H9 (cell line): ENCODE data around the gene DMRTC2. TPM values are rescaled to one million over a fixed set of nuclear protein-coding genes. Genes with fewer than 3 reads are reported as not detected.

ENCODE experiments used
- DNase-seq: peaks from one replicate; pipeline ENCODE4 v3.0.0-alpha.2; 2017
- H2AFZ ChIP-seq: one replicate; pipeline ENCODE4 v1.6.1; 2013; ENCODE audit warnings: mild to moderate bottlenecking, low read length, control low read depth, moderate library complexity
- H2AK5ac ChIP-seq: 2 replicates; pipeline ENCODE4 v1.6.1; 2013; ENCODE audit warnings: low read length, control low read depth, mixed read lengths; ENCODE audit not compliant: insufficient read length
- H2BK120ac ChIP-seq: one replicate; pipeline ENCODE4 v1.6.1; 2013; ENCODE audit warnings: low read depth, mild to moderate bottlenecking, low read length, control low read depth, inconsistent platforms; ENCODE audit not compliant: poor library complexity, severe bottlenecking
- H2BK12ac ChIP-seq: 2 replicates; pipeline ENCODE4 v1.6.1; 2013; ENCODE audit warnings: low read length, control low read depth, mixed read lengths, low read depth; ENCODE audit not compliant: insufficient read length
- H2BK15ac ChIP-seq: 2 replicates; pipeline ENCODE4 v1.6.1; 2013; ENCODE audit warnings: low read depth, low read length, control low read depth
- H2BK20ac ChIP-seq: one replicate; pipeline ENCODE4 v1.6.1; 2013; ENCODE audit warnings: low read depth, mild to moderate bottlenecking, low read length, control low read depth, inconsistent platforms; ENCODE audit not compliant: poor library complexity, severe bottlenecking
- H2BK5ac ChIP-seq: 2 replicates; pipeline ENCODE4 v1.6.1; 2013; ENCODE audit warnings: low read length, control low read depth, mixed read lengths; ENCODE audit not compliant: insufficient read length
- H3K14ac ChIP-seq: 2 replicates; pipeline ENCODE4 v1.6.1; 2013; ENCODE audit warnings: low read length, control low read depth; ENCODE audit not compliant: insufficient read depth
- H3K18ac ChIP-seq: 2 replicates; pipeline ENCODE4 v1.6.1; 2013; ENCODE audit warnings: low read depth, mild to moderate bottlenecking, mixed read lengths, low read length, control low read depth; ENCODE audit not compliant: insufficient read length
- H3K23ac ChIP-seq: 2 replicates; pipeline ENCODE4 v1.6.1; 2013; ENCODE audit warnings: low read length, control low read depth, mixed read lengths, low read depth; ENCODE audit not compliant: insufficient read length
- H3K23me2 ChIP-seq: 2 replicates; pipeline ENCODE4 v1.6.1; 2013; ENCODE audit warnings: low read depth, mild to moderate bottlenecking, mixed read lengths, low read length, control low read depth; ENCODE audit not compliant: insufficient read length, poor library complexity, severe bottlenecking
- H3K27ac ChIP-seq: 2 replicates; pipeline ENCODE4 v1.5.1; 2013; ENCODE audit warnings: low read length, control low read depth, mixed read lengths, low read depth; ENCODE audit not compliant: insufficient read length
- H3K27me3 ChIP-seq: 2 replicates; pipeline ENCODE4 v1.6.1; 2013; ENCODE audit warnings: low read length, control low read depth, inconsistent platforms; ENCODE audit not compliant: insufficient read depth
- H3K4ac ChIP-seq: 2 replicates; pipeline ENCODE4 v1.6.1; 2013; ENCODE audit warnings: low read depth, mild to moderate bottlenecking, control low read depth, inconsistent platforms, low read length, moderate library complexity
- H3K4me1 ChIP-seq: 2 replicates; pipeline ENCODE4 v1.6.1; 2013; ENCODE audit warnings: low read length, control low read depth, inconsistent platforms; ENCODE audit not compliant: insufficient read depth
- H3K4me2 ChIP-seq: 2 replicates; pipeline ENCODE4 v1.6.1; 2013; ENCODE audit warnings: low read length, control low read depth, mixed read lengths; ENCODE audit not compliant: insufficient read length, insufficient read depth
- H3K56ac ChIP-seq: 2 replicates; pipeline ENCODE4 v1.6.1; 2013; ENCODE audit warnings: low read depth, mild to moderate bottlenecking, mixed read lengths, low read length, control low read depth; ENCODE audit not compliant: insufficient read length
- H3K79me1 ChIP-seq: 2 replicates; pipeline ENCODE4 v1.6.1; 2013; ENCODE audit warnings: low read depth, mild to moderate bottlenecking, moderate library complexity, low read length, control low read depth, inconsistent platforms; ENCODE audit not compliant: insufficient read depth, poor library complexity, severe bottlenecking
- H3K79me2 ChIP-seq: 2 replicates; pipeline ENCODE4 v1.6.1; 2013; ENCODE audit warnings: low read length, control low read depth, inconsistent platforms; ENCODE audit not compliant: insufficient read depth
- H3K9ac ChIP-seq: 2 replicates; pipeline ENCODE4 v1.6.1; 2013; ENCODE audit warnings: low read length, control low read depth, mixed read lengths; ENCODE audit not compliant: insufficient read length; ENCODE audit errors: extremely low read depth
- H3K9me3 ChIP-seq: one replicate; pipeline ENCODE4 v1.6.1; 2013; ENCODE audit warnings: low read depth, low read length, inconsistent platforms; ENCODE audit not compliant: control insufficient read depth
- H3T11ph ChIP-seq: one replicate; pipeline ENCODE4 v1.6.1; 2013; ENCODE audit warnings: mild to moderate bottlenecking, low read length, control low read depth, inconsistent platforms
- H4K20me1 ChIP-seq: one replicate; pipeline ENCODE4 v1.6.1; 2013; ENCODE audit not compliant: control insufficient read depth, insufficient read length, insufficient read depth
- H4K5ac ChIP-seq: 2 replicates; pipeline ENCODE4 v1.6.1; 2013; ENCODE audit warnings: low read depth, mild to moderate bottlenecking, mixed read lengths, low read length, control low read depth; ENCODE audit not compliant: insufficient read length
- H4K8ac ChIP-seq: replicated peaks from 2 replicates; pipeline ENCODE4 v1.6.1; 2013; ENCODE audit warnings: low read length, control low read depth, mixed read lengths, low read depth; ENCODE audit not compliant: insufficient read length
- H4K91ac ChIP-seq: 2 replicates; pipeline ENCODE4 v1.6.1; 2013; ENCODE audit warnings: low read depth, mild to moderate bottlenecking, moderate library complexity, mixed read lengths, low read length, control low read depth; ENCODE audit not compliant: insufficient read length
- H3K27ac Mint-ChIP-seq, 3 experiments: 2 replicates in 2 of 3; 3 replicates in 1 of 3; pipeline ENCODE4 v1.8.0; 2020 to 2021; ENCODE audit warnings: mixed read lengths in 3 of 3, mild to moderate bottlenecking in 1 of 3, moderate library complexity in 1 of 3
- H3K27me3 Mint-ChIP-seq: 2 replicates; pipeline ENCODE4 v1.8.0; 2021; ENCODE audit warnings: low read depth, mild to moderate bottlenecking, moderate library complexity, mixed read lengths
- H3K36me3 Mint-ChIP-seq, 3 experiments: 2 replicates in 2 of 3; 3 replicates in 1 of 3; pipeline ENCODE4 v1.8.0; 2020 to 2021; ENCODE audit warnings: low read depth in 3 of 3, mixed read lengths in 3 of 3; ENCODE audit not compliant: insufficient read depth in 1 of 3
- H3K4me1 Mint-ChIP-seq, 2 experiments: 2 replicates each; pipeline ENCODE4 v1.8.0; 2020; ENCODE audit warnings: mixed read lengths in 2 of 2
- H3K4me3 Mint-ChIP-seq, 2 experiments: 2 replicates in 1 of 2; 3 replicates in 1 of 2; pipeline ENCODE4 v1.8.0; 2020 to 2021; ENCODE audit warnings: mild to moderate bottlenecking in 2 of 2, mixed read lengths in 2 of 2, moderate library complexity in 1 of 2
- H3K9me3 Mint-ChIP-seq, 2 experiments: 2 replicates in 1 of 2; 3 replicates in 1 of 2; pipeline ENCODE4 v1.8.0; 2020; ENCODE audit warnings: mild to moderate bottlenecking in 2 of 2, mixed read lengths in 2 of 2, moderate library complexity in 1 of 2
- WGBS: extraction: QIAGEN DNeasy Blood & Tissue Kit; methylation state at CpG from one replicate; pipeline ENCODE4 v1.1.7; 2013; ENCODE audit warnings: missing lambda C conversion rate, low lambda C conversion rate, mixed read lengths; ENCODE audit not compliant: insufficient read length; ENCODE audit errors: extremely low coverage; 5-methylcytosine and 5-hydroxymethylcytosine counted together
- total RNA-seq: library from RNA; stranded (reverse); gene quantifications from 2 replicates; pipeline ENCODE4 v1.2.1, GENCODE V29; 2021
- TF ChIP-seq, protein P1 (sequence below): fragments of 200-600 bp; sonication (generic); conservative IDR thresholded peaks from 3 replicates; pipeline ENCODE4 v1.8.0; 2021; ENCODE audit warnings: antibody characterized with exemption, mild to moderate bottlenecking

Gene DMRTC2
- total RNA-seq, 1 experiment from 2014 or later, result not detected

GRCh38 chr19:41897181-41897580 is 52.3 kb downstream of the DMRTC2 start:
- H2AFZ ChIP-seq, result no peak overlapping the region
- DNase-seq, result no peak
- no peaks in the 10 kb centered on the region for H3K79me2 ChIP-seq
- no peaks in the 10 kb centered on the region for H3K23me2 ChIP-seq
- H3K4me1 ChIP-seq, result no peaks in the 10 kb centered on the region; the same call in 1 of the 2 replicates
- no peak overlapping the region for H2BK12ac ChIP-seq
- no peak overlapping the region for H3K4me2 ChIP-seq
- no peak overlapping the region for H2BK5ac ChIP-seq
- H4K8ac ChIP-seq, result no peak overlapping the region
- H3K79me1 ChIP-seq, result no peaks in the 10 kb centered on the region
- H3K27me3 ChIP-seq, result no peaks in the 10 kb centered on the region
- WGBS, result no CpG with 5 or more reads among the region's 3 CpGs
- Mint-ChIP-seq H3K9me3 (no peaks in the 10 kb centered on the region), H3K27me3 (no peaks in the 10 kb centered on the region; the same call in 1 of the 2 replicates), H3K4me3 (no peak overlapping the region), H3K4me1 (peaks cover 0 to 32% of the 10 kb centered on the region in 2 experiments; a peak in 2 of 4 replicates), H3K27ac (no peak overlapping the region; a peak in 1 of 7 replicates), H3K36me3 (peaks cover 11 to 42% (median 41%) of the 10 kb centered on the region in 3 experiments; a peak in 6 of 7 replicates)
- no peak overlapping the region for H3K18ac ChIP-seq
- H3K9me3 ChIP-seq, result no peaks in the 10 kb centered on the region
- H2BK15ac ChIP-seq, result no peak overlapping the region
- H3K4ac ChIP-seq, result no peak overlapping the region
- H4K5ac ChIP-seq, result no peak overlapping the region
- H4K20me1 ChIP-seq, result no peaks in the 10 kb centered on the region
- H2BK120ac ChIP-seq, result no peak overlapping the region
- no peak overlapping the region for H3K23ac ChIP-seq
- TF ChIP-seq, protein P1, sequence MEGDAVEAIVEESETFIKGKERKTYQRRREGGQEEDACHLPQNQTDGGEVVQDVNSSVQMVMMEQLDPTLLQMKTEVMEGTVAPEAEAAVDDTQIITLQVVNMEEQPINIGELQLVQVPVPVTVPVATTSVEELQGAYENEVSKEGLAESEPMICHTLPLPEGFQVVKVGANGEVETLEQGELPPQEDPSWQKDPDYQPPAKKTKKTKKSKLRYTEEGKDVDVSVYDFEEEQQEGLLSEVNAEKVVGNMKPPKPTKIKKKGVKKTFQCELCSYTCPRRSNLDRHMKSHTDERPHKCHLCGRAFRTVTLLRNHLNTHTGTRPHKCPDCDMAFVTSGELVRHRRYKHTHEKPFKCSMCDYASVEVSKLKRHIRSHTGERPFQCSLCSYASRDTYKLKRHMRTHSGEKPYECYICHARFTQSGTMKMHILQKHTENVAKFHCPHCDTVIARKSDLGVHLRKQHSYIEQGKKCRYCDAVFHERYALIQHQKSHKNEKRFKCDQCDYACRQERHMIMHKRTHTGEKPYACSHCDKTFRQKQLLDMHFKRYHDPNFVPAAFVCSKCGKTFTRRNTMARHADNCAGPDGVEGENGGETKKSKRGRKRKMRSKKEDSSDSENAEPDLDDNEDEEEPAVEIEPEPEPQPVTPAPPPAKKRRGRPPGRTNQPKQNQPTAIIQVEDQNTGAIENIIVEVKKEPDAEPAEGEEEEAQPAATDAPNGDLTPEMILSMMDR, result no peak
- no peak overlapping the region for H3K9ac ChIP-seq
- no peak overlapping the region for H3K56ac ChIP-seq
- no peak overlapping the region for H3T11ph ChIP-seq
- no peak overlapping the region for H2BK20ac ChIP-seq
- no peak overlapping the region for H3K14ac ChIP-seq
- H3K27ac ChIP-seq, result no peak overlapping the region
- H2AK5ac ChIP-seq, result no peak overlapping the region
- no peak overlapping the region for H4K91ac ChIP-seq
